GM21381 (cell line): ENCODE measurements around the gene CYP27B1.
"Not testable (repeated sequence)": the region's sequence is repeated elsewhere in the genome, so short reads cannot be mapped to it uniquely, and the experiment has no call there.

Source experiments
- ATAC-seq: cut with Tn5 transposase; IDR thresholded peaks from one replicate; pipeline ENCODE4 v1.9.1; 2021; ENCODE audit warnings: mild to moderate bottlenecking, moderate library complexity; ENCODE audit not compliant: unreplicated experiment

Gene CYP27B1

GRCh38 chr12:57783861-57784260, 17.0 kb upstream of the CYP27B1 start:
- no peak for ATAC-seq

- no peak for ATAC-seq
These were observed 16.6 kb upstream of the CYP27B1 start for GRCh38 chr12:57783466-57783801.

GRCh38 chr12:57782608-57783465, 16.0 kb upstream of the CYP27B1 start, which contains the start of gene TSFM:
TSS of gene TSFM (plus strand) at chr12:57782787. CDS start at chr12:57782802, 15 bp downstream.
- ATAC-seq = peak; percentile 82

GRCh38 chr12:57782243-57782607, 15.3 kb upstream of the CYP27B1 start:
- no peak for ATAC-seq

- no peak for ATAC-seq
These were observed 14.9 kb upstream of the CYP27B1 start for GRCh38 chr12:57781801-57782200.

- ATAC-seq = no peak
These were observed 14.4 kb upstream of the CYP27B1 start for GRCh38 chr12:57781244-57781643.

- ATAC-seq = no peak
These were observed 13.5 kb upstream of the CYP27B1 start for GRCh38 chr12:57780284-57780897.

- no peak for ATAC-seq
These were observed 12.9 kb upstream of the CYP27B1 start for GRCh38 chr12:57779736-57780135.

- ATAC-seq = no peak
These were observed 11.0 kb upstream of the CYP27B1 start for GRCh38 chr12:57777911-57778310.

GRCh38 chr12:57777367-57777766, 10.5 kb upstream of the CYP27B1 start:
- ATAC-seq = no peak

GRCh38 chr12:57776247-57776587, 9.3 kb upstream of the CYP27B1 start:
- no peak for ATAC-seq

GRCh38 chr12:57775563-57776246, 8.8 kb upstream of the CYP27B1 start:
- no peak for ATAC-seq

- ATAC-seq = no peak
These were observed 8.2 kb upstream of the CYP27B1 start for GRCh38 chr12:57775044-57775443.

- ATAC-seq = not testable (repeated sequence)
These were observed 7.8 kb upstream of the CYP27B1 start for GRCh38 chr12:57774634-57775033.

GRCh38 chr12:57772429-57773322, 5.8 kb upstream of the CYP27B1 start, which contains the start of gene EEF1AKMT3:
TSS of gene EEF1AKMT3 (plus strand) at chr12:57772614. CDS start at chr12:57772725, 111 bp downstream.
- ATAC-seq = peak; percentile 16

GRCh38 chr12:57771873-57772428, 5.1 kb upstream of the CYP27B1 start, which contains the start of gene METTL1:
TSS of gene METTL1 (minus strand) at chr12:57772105. CDS start at chr12:57772083, 22 bp downstream.
- peak; percentile 79 for ATAC-seq

GRCh38 chr12:57771236-57771872, 4.5 kb upstream of the CYP27B1 start:
- peak; percentile 61 for ATAC-seq

- no peak for ATAC-seq
These were observed 3.9 kb upstream of the CYP27B1 start for GRCh38 chr12:57770734-57771133.

GRCh38 chr12:57769594-57769993, 2.7 kb upstream of the CYP27B1 start:
- ATAC-seq = no peak

- ATAC-seq = no peak
These were observed 998 bp upstream of the CYP27B1 start for GRCh38 chr12:57767876-57768275.
